A673 (cell line): ENCODE results near the gene TEX30. TPM values are rescaled to one million over a fixed set of nuclear protein-coding genes. Genes with fewer than 3 reads are reported as not detected.

Experiments
- BruUV-seq: library from RNA; stranded (reverse); fragments of 400-500 nt; replicated peaks from 2 replicates; lab custom pipeline; 2021; lab: Mats Ljungman, UMichigan
- CTCF ChIA-PET: fragments of 300-600 bp; sonication (Branson Sonifier 250); formaldehyde crosslinking; loops from one replicate; lab custom pipeline; 2022; ENCODE audit warnings: antibody characterized with exemption; lab: Charles Lee
- POLR2A ChIA-PET: fragments of 300-600 bp; sonication (Branson Sonifier 250); formaldehyde crosslinking; loops from one replicate; lab custom pipeline; 2022; ENCODE audit warnings: antibody characterized with exemption; ENCODE audit not compliant: low non-redundant PET; lab: Charles Lee
- DNase-seq: peaks from one replicate; pipeline ENCODE4 v3.0.0-alpha.2; 2015; ENCODE audit warnings: low spot score
- H3K27ac ChIP-seq: fragments of 200-600 bp; sonication (generic); 2 replicates; pipeline ENCODE4 v1.5.1; 2016; ENCODE audit warnings: mixed run types, low read depth, mild to moderate bottlenecking, mixed read lengths, antibody characterized with exemption, low read length; ENCODE audit not compliant: poor library complexity, severe bottlenecking
- H3K27me3 ChIP-seq: fragments of 200-600 bp; sonication (generic); replicated peaks from 2 replicates; pipeline ENCODE4 v1.6.1; 2017; ENCODE audit warnings: mixed run types, low read depth, mild to moderate bottlenecking, mixed read lengths, antibody characterized with exemption, low read length; ENCODE audit not compliant: insufficient read depth, poor library complexity
- H3K36me3 ChIP-seq: fragments of 200-600 bp; sonication (generic); 2 replicates; pipeline ENCODE4 v1.6.1; 2016; ENCODE audit warnings: mixed run types, mild to moderate bottlenecking, mixed read lengths, antibody characterized with exemption, low read length; ENCODE audit not compliant: insufficient read depth, poor library complexity, severe bottlenecking
- H3K4me1 ChIP-seq: fragments of 200-600 bp; sonication (generic); 2 replicates; pipeline ENCODE4 v1.6.1; 2017; ENCODE audit warnings: mixed run types, mild to moderate bottlenecking, mixed read lengths, antibody characterized with exemption, low read length; ENCODE audit not compliant: insufficient read depth, poor library complexity, severe bottlenecking
- H3K4me3 ChIP-seq: fragments of 200-600 bp; sonication (generic); 2 replicates; pipeline ENCODE4 v1.5.1; 2016; ENCODE audit warnings: low read depth, mixed run types, mild to moderate bottlenecking, mixed read lengths, low read length; ENCODE audit not compliant: poor library complexity, severe bottlenecking
- H3K9me3 ChIP-seq: fragments of 200-600 bp; sonication (generic); 2 replicates; pipeline ENCODE4 v1.6.1; 2016; ENCODE audit warnings: mixed run types, low read depth, mild to moderate bottlenecking, mixed read lengths, antibody characterized with exemption, low read length; ENCODE audit not compliant: poor library complexity, severe bottlenecking
- CTCF ChIP-seq: fragments of 300-800, 200-600 bp; sonication (generic); conservative IDR thresholded peaks from 2 replicates; pipeline ENCODE4 v1.5.1; 2017; ENCODE audit warnings: low read depth, mild to moderate bottlenecking, antibody characterized with exemption, low read length, moderate library complexity, mixed read lengths
- EZH2 ChIP-seq: fragments of 200-600 bp; sonication (generic); IDR thresholded peaks from 2 replicates; pipeline ENCODE4 v1.6.1; 2017; ENCODE audit warnings: borderline replicate concordance, low read depth, mild to moderate bottlenecking, mixed read lengths, antibody characterized with exemption, low read length; ENCODE audit not compliant: poor library complexity, severe bottlenecking
- intact Hi-C: fragments of 100-400 bp; cut with micrococcal nuclease; formaldehyde crosslinking; loops from one replicate; pipeline ENCODE4 v1.10.0; 2022; ENCODE audit not compliant: unreplicated experiment
- total RNA-seq: library from RNA; stranded (reverse); gene quantifications from 2 replicates; pipeline ENCODE4 v1.2.3, GENCODE V29; 2021

Gene TEX30
- total RNA-seq, 1 experiment from 2014 or later: 44.1 TPM

- POLR2A ChIA-PET: no interaction called here
- H3K36me3 ChIP-seq: peaks cover 21% of the 10 kb centered on the region
Observed at GRCh38 chr13:102768909-102769308, 4.7 kb downstream of the TEX30 start.

GRCh38 chr13:102763741-102764140, 9.8 kb downstream of the TEX30 start:
- no peak for DNase-seq
- Histone ChIP-seq H3K27me3 (no peaks in the 10 kb centered on the region), H3K27ac (no peak overlapping the region), H3K9me3 (no peaks in the 10 kb centered on the region), H3K36me3 (peaks cover 21% of the 10 kb centered on the region), H3K4me1 (no peaks in the 10 kb centered on the region), H3K4me3 (no peak overlapping the region)
- ChIA-PET POLR2A (no interaction called here), CTCF (no interaction called here)
- TF ChIP-seq EZH2: no peak
- TF ChIP-seq CTCF: no peak
- intact Hi-C loops: no loop called here
- BruUV-seq: no TSS peak

More at GRCh38 chr13:102768909-102769308, 4.7 kb downstream of the TEX30 start:
- Histone ChIP-seq H3K27me3 (no peaks in the 10 kb centered on the region), H3K9me3 (no peaks in the 10 kb centered on the region), H3K27ac (no peak overlapping the region), H3K4me3 (no peak overlapping the region), H3K4me1 (peaks cover 19% of the 10 kb centered on the region)
- intact Hi-C loops: no loop called here
- no peak for TF ChIP-seq CTCF
- TF ChIP-seq EZH2: no peak
- CTCF ChIA-PET: no interaction called here
- DNase-seq: no peak
- no TSS peak for BruUV-seq

GRCh38 chr13:102761071-102761470, 12.5 kb downstream of the TEX30 start:
- Histone ChIP-seq H3K27ac (no peak overlapping the region), H3K36me3 (peaks cover 8% of the 10 kb centered on the region), H3K4me3 (no peak overlapping the region), H3K9me3 (no peaks in the 10 kb centered on the region), H3K4me1 (no peaks in the 10 kb centered on the region), H3K27me3 (no peaks in the 10 kb centered on the region)
- TF ChIP-seq EZH2 (no peak), CTCF (no peak)
- DNase-seq: no peak
- POLR2A ChIA-PET: no interaction called here
- no TSS peak for BruUV-seq
- intact Hi-C loops: no loop called here
- CTCF ChIA-PET: no interaction called here
